UCSD-AML1 (cell line): Measurements from ENCODE around the gene DOCK11.
"Not testable (repeated sequence)": the region's sequence is repeated elsewhere in the genome, so short reads cannot be mapped to it uniquely, and the experiment has no call there.

Experiments
- DNase-seq: peaks from one replicate; lab custom pipeline; 2025; ENCODE audit not compliant: unreplicated experiment; lab: John Stamatoyannopoulos, UW

DOCK11 gene

GRCh38 chrX:118495061-118495921, at the start of gene DOCK11:
Gene DOCK11 (plus strand): TSS chrX:118495815. CDS start chrX:118495972, 157 bp downstream.
- DNase-seq = peak; percentile 88

GRCh38 chrX:118448273-118448783, 47.3 kb upstream of the DOCK11 start:
- DNase-seq = no peak

GRCh38 chrX:118455013-118455412, 40.6 kb upstream of the DOCK11 start:
- no peak for DNase-seq

GRCh38 chrX:118459494-118459893, 36.1 kb upstream of the DOCK11 start:
- no peak for DNase-seq

GRCh38 chrX:118464501-118464900, 31.1 kb upstream of the DOCK11 start:
- DNase-seq = no peak

GRCh38 chrX:118468122-118468521, 27.5 kb upstream of the DOCK11 start:
- no peak for DNase-seq

GRCh38 chrX:118470721-118471347, 24.8 kb upstream of the DOCK11 start:
- not testable (repeated sequence) for DNase-seq

GRCh38 chrX:118474586-118474985, 21.0 kb upstream of the DOCK11 start:
- DNase-seq = no peak

- no peak for DNase-seq
These were observed 19.7 kb upstream of the DOCK11 start for GRCh38 chrX:118475903-118476302.

- no peak for DNase-seq
These were observed 15.4 kb upstream of the DOCK11 start for GRCh38 chrX:118480172-118480571.

- not testable (repeated sequence) for DNase-seq
These were observed 13.2 kb upstream of the DOCK11 start for GRCh38 chrX:118482384-118482783.

GRCh38 chrX:118484216-118484903, 11.3 kb upstream of the DOCK11 start:
- no peak for DNase-seq

- not testable (repeated sequence) for DNase-seq
These were observed 8.9 kb upstream of the DOCK11 start for GRCh38 chrX:118486693-118487092.

GRCh38 chrX:118493016-118493415, 2.6 kb upstream of the DOCK11 start:
- DNase-seq = no peak

- no peak for DNase-seq
These were observed 1.8 kb upstream of the DOCK11 start for GRCh38 chrX:118493653-118494297.

GRCh38 chrX:118495958-118496762, 545 bp downstream of the DOCK11 start:
- peak; percentile 54 for DNase-seq

GRCh38 chrX:118496763-118497079, 1.1 kb downstream of the DOCK11 start:
- DNase-seq = no peak

GRCh38 chrX:118497180-118497818, 1.7 kb downstream of the DOCK11 start:
- no peak for DNase-seq

GRCh38 chrX:118498351-118498750, 2.7 kb downstream of the DOCK11 start:
- no peak for DNase-seq

- DNase-seq = no peak
These were observed 3.1 kb downstream of the DOCK11 start for GRCh38 chrX:118498755-118499154.
